Neural progenitor cell (in vitro differentiated cells): Measurements from ENCODE around the gene ISCA2.

ENCODE experiments used
- EZH2phosphoT487 ChIP-seq: fragments of 200-600 bp; sonication (generic); IDR thresholded peaks from 2 replicates; pipeline ENCODE4 v1.6.1; 2017; ENCODE audit warnings: antibody characterized with exemption
- TF ChIP-seq, protein P1 (sequence below): fragments of 200-600 bp; sonication (generic); IDR thresholded peaks from 2 replicates; pipeline ENCODE4 v1.5.1; 2017; ENCODE audit warnings: antibody characterized with exemption, mild to moderate bottlenecking

DNA sequence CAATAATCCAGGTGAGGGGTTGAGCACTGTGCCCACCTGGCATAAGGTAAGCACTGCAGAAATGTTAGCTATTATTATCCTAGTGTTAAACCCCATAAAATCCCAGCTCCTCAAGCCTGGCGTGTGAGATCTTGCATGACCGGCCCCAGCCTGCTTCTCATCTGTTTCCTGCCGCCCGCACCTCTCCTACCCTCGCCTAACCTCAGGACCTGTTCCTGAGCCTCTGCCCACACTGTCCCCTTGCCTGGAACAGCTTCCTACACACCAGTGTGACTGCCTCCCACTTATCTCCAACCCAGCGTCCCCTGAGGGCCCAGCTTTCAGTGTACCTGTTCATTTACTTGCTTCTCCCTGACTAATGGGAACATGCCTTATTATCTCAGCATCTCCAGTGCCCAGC lies 24.7 kb downstream of the ISCA2 start:
- TF ChIP-seq, protein P1, sequence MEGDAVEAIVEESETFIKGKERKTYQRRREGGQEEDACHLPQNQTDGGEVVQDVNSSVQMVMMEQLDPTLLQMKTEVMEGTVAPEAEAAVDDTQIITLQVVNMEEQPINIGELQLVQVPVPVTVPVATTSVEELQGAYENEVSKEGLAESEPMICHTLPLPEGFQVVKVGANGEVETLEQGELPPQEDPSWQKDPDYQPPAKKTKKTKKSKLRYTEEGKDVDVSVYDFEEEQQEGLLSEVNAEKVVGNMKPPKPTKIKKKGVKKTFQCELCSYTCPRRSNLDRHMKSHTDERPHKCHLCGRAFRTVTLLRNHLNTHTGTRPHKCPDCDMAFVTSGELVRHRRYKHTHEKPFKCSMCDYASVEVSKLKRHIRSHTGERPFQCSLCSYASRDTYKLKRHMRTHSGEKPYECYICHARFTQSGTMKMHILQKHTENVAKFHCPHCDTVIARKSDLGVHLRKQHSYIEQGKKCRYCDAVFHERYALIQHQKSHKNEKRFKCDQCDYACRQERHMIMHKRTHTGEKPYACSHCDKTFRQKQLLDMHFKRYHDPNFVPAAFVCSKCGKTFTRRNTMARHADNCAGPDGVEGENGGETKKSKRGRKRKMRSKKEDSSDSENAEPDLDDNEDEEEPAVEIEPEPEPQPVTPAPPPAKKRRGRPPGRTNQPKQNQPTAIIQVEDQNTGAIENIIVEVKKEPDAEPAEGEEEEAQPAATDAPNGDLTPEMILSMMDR: no peak
- TF ChIP-seq EZH2phosphoT487: no peak
